ENCODE measurements around the gene PSMC5. TPM values are rescaled to one million over a fixed set of nuclear protein-coding genes. Genes with fewer than 3 reads are reported as not detected.
"Not testable (repeated sequence)": the region's sequence is repeated elsewhere in the genome, so short reads cannot be mapped to it uniquely, and the experiment has no call there.

The PSMC5 gene
- total and polyA plus RNA-seq, 9 donors: 36.4 to 155 (median 96.2) TPM

DNA sequence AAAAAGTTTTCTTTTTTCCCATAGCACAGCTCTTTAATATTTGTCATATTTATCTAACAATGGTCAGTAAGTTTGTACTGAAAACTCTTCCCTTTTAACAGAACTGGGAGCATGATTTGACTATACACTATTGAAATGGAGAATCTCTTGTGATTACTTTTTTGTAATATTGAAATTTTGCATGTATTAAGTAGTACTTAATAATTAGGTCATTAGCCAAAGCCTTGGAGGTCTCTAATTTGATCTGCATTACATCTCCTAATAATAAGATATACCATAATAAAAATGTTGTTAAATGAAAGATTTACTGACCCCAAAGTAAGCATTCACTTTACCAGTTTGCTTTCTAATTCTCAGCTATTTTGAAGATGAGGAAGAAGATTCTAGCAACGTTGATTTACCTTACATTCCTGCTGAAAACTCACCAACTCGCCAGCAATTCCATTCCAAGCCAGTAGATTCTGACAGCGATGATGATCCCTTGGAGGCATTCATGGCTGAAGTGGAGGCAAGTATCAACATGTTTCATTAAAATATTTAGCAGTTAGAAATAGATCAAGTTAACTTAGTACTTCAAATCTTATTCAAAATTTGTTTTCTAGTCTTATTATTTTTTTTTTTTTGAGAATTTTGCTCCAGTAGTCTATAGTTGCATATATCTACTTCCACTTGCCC, 35.0 kb upstream of the PSMC5 start:
- Histone ChIP-seq H3K36me3 (no peaks in the 10 kb centered on the region), H3K9me3 (no peaks in the 10 kb centered on the region), H3K4me3 (no peak overlapping the region), H3K27ac (no peak overlapping the region), H3K4me1 (ENCODE audit: insufficient read depth) (no peaks in the 10 kb centered on the region), H3K27me3 (no peaks in the 10 kb centered on the region)
- intact Hi-C loops (cut with DNase I): no loop called here
- TF ChIP-seq, protein P1, sequence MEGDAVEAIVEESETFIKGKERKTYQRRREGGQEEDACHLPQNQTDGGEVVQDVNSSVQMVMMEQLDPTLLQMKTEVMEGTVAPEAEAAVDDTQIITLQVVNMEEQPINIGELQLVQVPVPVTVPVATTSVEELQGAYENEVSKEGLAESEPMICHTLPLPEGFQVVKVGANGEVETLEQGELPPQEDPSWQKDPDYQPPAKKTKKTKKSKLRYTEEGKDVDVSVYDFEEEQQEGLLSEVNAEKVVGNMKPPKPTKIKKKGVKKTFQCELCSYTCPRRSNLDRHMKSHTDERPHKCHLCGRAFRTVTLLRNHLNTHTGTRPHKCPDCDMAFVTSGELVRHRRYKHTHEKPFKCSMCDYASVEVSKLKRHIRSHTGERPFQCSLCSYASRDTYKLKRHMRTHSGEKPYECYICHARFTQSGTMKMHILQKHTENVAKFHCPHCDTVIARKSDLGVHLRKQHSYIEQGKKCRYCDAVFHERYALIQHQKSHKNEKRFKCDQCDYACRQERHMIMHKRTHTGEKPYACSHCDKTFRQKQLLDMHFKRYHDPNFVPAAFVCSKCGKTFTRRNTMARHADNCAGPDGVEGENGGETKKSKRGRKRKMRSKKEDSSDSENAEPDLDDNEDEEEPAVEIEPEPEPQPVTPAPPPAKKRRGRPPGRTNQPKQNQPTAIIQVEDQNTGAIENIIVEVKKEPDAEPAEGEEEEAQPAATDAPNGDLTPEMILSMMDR (IDR thresholded peaks at IDR 0.05): no peak
- TF ChIP-seq POLR2A (IDR thresholded peaks at IDR 0.05): no peak
- TF ChIP-seq EP300 (IDR thresholded peaks at IDR 0.05): no peak
- 80 to 83% (median 81%) methylated on average over 3 of the region's 3 CpGs for WGBS, 3 donors
- no peak for DNase-seq

DNA sequence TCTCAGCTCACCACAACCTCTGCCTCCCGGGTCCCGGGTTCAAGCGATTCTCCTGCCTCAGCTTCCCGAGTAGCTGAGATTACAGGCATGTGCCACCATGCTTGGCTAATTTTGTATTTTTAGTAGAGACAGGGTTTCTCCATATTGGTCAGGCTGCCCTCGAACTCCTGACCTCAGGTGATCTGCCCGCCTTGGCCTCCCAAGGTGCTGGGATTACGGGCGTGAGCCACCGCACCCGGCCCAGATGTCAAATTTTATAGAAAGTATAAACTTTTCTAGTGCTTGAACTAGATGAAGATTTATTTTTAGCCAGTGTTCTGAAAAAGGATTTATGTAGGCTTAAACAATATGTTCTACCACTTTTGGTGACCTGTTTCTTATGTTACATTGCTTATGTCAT, 30.9 kb upstream of the PSMC5 start:
- H3K27me3 ChIP-seq; DNase-seq; H3K27ac ChIP-seq; H3K4me3 ChIP-seq; intact Hi-C loops (cut with DNase I); H3K9me3 ChIP-seq; H3K36me3 ChIP-seq; H3K4me1 ChIP-seq (ENCODE audit: insufficient read depth): not testable (repeated sequence)
- 92 to 97% (median 95%) methylated on average over 10 of the region's 10 CpGs for WGBS, 3 donors

DNA sequence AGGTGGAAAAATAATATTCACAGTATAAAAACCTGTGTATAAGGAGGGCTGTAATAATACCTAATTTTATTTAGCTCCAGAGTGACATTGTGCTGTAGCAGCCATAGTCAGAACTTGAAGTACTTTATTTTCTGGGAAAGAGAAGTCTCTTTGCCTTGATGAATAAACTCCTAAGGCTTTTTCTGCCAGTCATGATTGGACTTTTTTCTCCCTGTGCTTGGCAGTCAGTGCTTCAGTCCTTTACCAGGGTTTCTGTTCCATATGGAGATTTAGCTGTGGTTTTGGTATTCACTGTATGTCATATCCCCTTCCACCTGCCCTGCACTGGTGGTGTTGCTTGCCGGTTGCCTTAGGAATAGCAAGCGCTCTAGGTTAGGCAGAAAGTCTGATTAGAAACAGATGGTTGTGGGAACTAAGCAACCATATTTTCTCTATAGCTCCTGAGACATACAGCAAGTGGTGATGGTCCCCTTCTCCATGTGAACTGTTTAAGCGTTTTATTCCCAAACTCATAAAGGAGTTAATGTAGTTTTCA, 28.6 kb upstream of the PSMC5 start:
- 87 to 95% (median 93%) methylated on average over 3 of the region's 3 CpGs for WGBS, 3 donors
- H3K4me1 ChIP-seq (ENCODE audit: insufficient read depth): no peaks in the 10 kb centered on the region
- no peaks in the 10 kb centered on the region for H3K9me3 ChIP-seq
- no peak for DNase-seq
- no peak overlapping the region for H3K27ac ChIP-seq
- peaks cover 3% of the 10 kb centered on the region for H3K36me3 ChIP-seq
- intact Hi-C loops (cut with DNase I): no loop called here
- H3K27me3 ChIP-seq: no peaks in the 10 kb centered on the region
- no peak overlapping the region for H3K4me3 ChIP-seq
- no peak for TF ChIP-seq POLR2A (IDR thresholded peaks at IDR 0.05)
- TF ChIP-seq, protein P1 (IDR thresholded peaks at IDR 0.05): no peak
- no peak for TF ChIP-seq EP300 (IDR thresholded peaks at IDR 0.05)

DNA sequence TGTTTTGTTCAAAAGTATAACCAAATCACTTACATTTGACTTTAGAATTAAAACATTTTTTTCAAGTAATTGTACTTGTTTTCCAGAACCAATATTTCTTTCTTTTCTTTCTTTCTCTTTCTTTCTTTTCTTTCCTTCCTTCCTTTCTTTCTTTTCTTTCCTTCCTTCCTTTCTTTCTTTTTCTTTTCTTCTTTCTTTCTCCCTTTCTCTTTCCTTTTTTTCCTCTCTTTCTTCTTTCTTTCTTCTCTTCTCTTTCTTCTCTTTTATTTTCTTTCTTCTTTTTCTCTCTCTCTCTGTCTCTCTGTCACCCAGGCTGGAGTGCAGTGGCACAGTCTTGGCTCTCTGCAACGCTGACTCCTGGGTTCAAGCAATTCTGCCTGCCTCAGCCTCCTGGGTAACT, 26.4 kb upstream of the PSMC5 start:
- no peak overlapping the region for H3K27ac ChIP-seq
- H3K27me3 ChIP-seq: no peaks in the 10 kb centered on the region
- no peaks in the 10 kb centered on the region for H3K9me3 ChIP-seq
- peaks cover 3% of the 10 kb centered on the region for H3K36me3 ChIP-seq
- H3K4me1 ChIP-seq (ENCODE audit: insufficient read depth): no peaks in the 10 kb centered on the region
- no peak overlapping the region for H3K4me3 ChIP-seq
- DNase-seq: no peak
- intact Hi-C loops (cut with DNase I): no loop called here
- WGBS, 3 donors: 94 to 95% (median 94%) methylated on average over 1 of the region's 1 CpG
- TF ChIP-seq POLR2A (IDR thresholded peaks at IDR 0.05) (no peak), EP300 (IDR thresholded peaks at IDR 0.05) (no peak)
- TF ChIP-seq, protein P1 (IDR thresholded peaks at IDR 0.05): no peak

DNA sequence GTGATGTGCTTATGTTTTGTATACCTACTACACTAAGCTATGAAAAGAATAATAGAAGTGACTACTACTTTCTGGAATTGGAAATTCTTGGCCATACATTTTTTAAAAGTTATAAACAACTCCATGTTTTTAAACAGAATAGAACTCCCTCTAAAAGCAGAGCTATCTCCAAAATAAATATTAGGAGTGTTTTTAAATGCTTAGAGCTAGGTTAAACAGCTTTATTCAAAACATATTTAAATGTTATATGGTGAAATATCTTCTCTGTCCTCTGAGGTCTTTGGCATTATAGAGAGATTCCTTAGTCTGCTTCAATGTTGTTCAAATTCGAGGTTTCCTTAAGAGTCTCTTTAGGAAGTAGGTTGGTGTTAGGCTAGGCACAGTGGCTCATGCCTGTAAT, 22.9 kb upstream of the PSMC5 start:
- no peaks in the 10 kb centered on the region for H3K27me3 ChIP-seq
- TF ChIP-seq, protein P1 (IDR thresholded peaks at IDR 0.05): no peak
- TF ChIP-seq POLR2A (IDR thresholded peaks at IDR 0.05): no peak
- TF ChIP-seq EP300 (IDR thresholded peaks at IDR 0.05): no peak
- H3K4me3 ChIP-seq: no peak overlapping the region
- H3K36me3 ChIP-seq: peaks cover 3% of the 10 kb centered on the region
- no peaks in the 10 kb centered on the region for H3K4me1 ChIP-seq (ENCODE audit: insufficient read depth)
- no peak for DNase-seq
- intact Hi-C loops (cut with DNase I): no loop called here
- H3K9me3 ChIP-seq: no peaks in the 10 kb centered on the region
- no peak overlapping the region for H3K27ac ChIP-seq
- 19 to 41% (median 28%) methylated on average over 1 of the region's 1 CpG for WGBS, 3 donors

Data from ovary (tissue), 9 donors.